ENCODE results near the gene KCTD12.
"Not testable (repeated sequence)": the region's sequence is repeated elsewhere in the genome, so short reads cannot be mapped to it uniquely, and the experiment has no call there.

Gene KCTD12

DNA sequence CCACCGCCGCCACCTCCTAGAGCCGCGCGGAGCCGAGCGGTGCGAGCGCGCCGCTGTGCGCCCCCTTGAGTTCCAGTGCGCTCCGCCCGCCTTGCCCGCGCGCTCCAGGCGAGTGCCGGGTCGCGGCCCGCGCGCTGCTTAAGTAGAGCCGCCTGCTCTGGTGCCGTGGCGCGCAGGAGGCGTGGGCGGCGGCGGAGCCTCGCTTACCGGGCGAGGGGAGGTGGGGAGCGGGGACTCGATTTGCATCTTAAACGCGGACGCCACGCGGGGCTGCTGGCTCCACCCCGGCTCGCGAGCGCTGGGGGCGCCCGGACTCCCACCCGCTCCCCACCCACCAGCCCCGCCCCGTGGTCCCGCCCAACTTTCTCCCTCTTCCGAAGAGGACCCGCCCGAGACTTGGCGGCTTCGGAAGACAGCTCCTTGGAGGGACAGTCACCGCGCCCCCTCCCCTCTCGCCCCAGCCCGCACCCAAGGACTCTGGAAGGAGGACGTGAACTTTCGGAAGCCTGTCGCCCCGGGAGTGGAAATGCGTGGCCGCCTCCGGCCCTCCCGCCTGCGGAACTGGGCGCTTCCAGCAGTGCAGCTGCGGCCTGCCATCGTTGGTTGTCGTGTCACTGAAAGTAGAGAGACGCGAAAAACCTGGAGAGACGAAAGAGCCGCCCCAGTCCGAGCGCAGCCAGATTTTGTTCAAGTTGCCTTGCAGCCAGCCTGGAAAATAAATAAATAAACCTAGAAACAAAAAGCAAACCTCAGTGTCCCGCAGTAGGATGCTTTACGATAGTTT is at the start of gene KCTD12:
Gene KCTD12, minus strand, starts transcription at position 114 of the 784 bp plus-strand sequence. CDS start 257 bp downstream, outside the sequence.
- peak; percentile 66 for DNase-seq

DNA sequence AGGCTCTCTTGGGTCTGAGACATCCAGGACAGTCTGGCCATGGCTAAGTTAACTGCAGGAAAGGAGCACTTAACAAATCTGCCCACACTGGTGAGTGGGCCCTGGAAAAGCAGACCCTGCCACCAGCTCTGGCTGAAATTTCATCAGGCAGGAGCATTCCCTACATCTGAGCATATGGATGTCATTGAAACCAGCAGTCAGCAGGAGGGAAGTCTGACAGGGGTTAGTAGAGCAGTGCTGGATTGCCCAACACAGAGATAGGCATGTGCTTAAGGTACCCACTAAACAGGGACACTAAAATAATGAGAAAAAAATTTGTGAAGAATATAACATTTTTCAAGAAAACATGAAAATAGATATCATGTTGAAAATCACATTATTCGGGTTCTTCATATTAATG is 48.5 kb upstream of the KCTD12 start:
- peak; percentile 38 for DNase-seq

DNA sequence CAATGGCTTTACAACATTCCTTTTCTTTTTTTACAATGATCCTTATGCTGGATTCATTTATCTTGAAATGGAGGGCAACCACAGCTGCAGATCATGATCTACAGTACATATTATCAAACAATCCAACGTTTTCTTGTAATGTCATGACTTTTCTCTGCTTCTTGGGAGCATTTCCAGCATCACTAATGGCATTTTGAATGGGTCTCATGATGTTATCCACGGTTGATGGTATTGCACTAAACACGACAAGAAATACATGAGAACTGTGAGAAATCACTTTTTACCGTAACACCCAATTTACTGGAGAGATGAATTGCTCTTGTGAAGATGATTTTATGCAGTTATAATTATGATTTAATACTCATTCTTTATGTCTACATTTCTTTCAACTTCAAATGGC is 45.9 kb upstream of the KCTD12 start:
- DNase-seq = no peak

DNA sequence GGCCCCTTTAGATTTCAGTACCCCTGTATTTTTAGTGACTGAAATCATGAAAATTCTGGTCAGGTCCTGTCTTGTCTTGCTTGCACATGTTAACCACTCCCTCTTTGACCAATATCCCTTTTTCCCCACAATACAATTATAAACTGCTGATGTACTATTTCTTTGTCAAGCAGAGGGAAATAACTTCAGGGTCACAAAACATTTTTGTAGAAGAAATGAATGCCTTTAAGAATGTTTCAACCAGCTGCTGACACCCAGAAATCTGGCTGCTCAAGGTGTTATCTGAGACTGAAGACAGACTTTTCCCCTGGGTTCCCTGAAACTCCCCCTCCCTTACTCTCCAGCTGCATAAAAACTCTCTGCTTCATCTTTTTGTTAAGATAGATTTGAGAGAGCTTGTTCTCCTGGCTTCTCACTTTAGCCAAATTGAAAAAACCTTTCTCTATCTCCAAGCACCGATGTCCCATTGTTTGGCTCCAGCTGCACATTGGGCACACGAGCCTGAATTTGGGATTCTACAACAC is 43.7 kb upstream of the KCTD12 start:
- DNase-seq = no peak

DNA sequence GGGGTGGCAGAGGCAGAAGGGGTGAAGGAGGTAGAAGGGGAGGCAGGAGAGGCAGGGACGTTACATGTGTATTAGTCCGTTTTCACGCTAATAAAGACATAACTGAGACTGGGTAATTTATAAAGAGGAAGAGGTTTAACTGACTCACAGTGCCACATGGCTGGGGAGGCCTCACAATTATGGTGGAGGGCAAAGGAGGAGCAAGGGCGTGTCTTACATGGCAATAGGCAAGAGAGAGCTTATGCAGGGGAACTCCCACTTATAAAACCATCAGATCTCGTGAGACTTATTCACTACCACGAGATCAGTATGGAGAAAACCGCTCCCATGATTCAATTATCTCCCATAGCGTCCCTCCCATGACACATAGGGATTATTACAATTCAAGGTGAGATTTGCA is 43.1 kb upstream of the KCTD12 start:
- no peak for DNase-seq

DNA sequence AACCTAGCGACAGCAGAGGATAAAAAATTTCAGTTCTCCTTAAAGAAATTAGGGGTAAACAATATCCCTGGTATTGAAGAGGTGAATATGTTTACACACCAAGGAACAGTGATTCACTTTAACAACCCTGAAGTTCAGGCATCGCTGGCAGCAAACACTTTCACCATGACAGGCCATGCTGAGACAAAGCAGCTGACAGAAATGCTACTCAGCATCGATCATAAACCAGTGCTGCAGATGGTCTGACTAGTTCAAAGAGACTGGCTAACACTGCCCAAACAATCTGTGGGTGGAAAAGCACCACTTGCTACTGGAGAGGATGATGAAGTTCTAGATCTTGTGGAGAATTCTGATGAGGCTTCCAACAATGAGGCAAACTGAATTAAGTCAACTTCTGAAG is 42.3 kb upstream of the KCTD12 start:
- no peak for DNase-seq

DNA sequence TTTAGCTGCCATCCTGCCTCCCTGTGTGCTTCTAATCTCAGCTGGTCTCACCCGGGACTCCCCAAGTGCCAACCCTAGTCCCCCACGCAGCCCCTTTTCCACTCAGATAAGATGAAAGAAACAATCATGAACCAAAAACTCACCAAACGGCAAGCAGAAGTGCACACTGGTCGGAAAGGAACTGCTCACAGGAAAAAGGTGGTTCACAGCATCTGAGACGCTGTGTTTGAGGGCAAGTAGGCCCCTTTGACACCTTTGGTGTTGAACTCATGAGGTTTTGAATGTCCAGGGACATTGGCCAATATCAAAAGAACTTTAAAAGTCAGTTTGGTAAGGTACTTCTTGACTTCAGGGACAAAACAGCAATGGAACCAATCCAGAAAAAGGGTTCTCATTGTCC is 41.8 kb upstream of the KCTD12 start:
- DNase-seq = no peak

DNA sequence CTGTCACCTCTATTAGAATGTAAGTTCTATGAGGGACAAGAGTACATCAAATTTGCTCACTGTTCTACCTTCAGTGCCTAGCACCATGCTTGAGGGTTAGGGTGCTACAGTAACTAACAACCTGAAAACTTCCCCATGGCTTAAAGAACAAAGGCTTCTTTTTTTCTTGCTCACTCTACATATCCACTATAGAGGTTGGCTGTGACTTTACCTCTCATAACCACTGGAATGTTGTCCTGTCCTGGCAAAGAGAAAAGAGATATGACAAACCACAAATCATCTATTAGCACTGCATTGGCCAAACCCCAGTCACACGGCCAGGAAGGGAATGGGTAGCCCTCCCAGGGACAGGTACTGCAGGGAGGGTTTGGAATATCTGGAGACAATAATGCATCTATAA is 38.9 kb upstream of the KCTD12 start:
- DNase-seq = no peak

DNA sequence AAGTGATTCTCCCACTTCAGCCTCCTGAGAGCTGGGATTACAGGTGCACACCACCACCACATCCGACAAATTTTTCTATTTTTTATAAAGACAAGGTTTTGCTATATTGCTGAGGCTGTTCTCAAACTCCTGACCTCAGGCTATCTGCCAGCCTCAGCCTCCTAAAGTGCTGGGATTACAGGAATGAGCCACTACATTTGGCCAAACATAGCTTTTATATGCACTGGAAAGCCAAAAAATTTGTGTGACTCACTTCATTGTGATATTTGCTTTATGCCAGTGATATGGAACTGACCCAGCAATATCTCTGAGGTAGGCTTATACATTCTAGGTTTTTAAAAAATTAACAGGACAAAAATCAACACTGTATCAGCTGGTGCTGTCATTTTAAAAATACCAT is 35.3 kb upstream of the KCTD12 start:
- DNase-seq = peak; percentile 24

DNA sequence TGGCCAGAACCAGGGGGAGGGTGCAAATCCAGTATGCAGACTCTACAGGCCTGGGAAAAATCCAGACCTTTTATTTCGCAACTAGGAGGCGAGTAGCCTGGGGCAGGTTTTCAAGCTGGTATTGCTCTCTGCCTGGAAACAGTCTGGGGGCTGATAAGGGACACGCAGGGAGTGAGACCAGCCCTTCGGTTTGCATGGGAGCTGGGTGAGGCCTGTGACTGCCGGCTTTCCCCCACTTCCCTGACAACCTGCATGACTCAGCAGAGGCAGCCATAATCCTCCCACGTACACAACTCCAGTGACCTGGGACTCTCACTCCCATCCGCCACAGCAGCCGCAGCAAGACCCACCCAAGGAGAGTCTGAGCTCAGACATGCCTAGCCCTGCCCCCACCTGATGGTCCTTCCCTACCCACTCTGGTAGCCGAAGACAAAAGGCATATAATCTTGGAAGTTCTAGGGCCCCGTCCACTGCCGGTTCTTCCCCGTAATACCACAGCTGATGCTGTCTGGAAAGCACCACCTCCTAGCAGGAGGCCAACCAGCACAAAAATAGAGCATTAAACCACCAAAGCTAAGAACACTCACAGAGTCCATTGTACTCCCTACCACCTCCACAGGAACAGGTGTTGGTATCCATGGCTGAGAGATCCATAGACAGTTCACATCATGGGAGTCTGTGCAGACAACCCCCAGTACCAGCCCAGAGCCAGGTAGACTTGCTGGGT is 31.7 kb upstream of the KCTD12 start:
- peak; percentile 37 for DNase-seq

DNA sequence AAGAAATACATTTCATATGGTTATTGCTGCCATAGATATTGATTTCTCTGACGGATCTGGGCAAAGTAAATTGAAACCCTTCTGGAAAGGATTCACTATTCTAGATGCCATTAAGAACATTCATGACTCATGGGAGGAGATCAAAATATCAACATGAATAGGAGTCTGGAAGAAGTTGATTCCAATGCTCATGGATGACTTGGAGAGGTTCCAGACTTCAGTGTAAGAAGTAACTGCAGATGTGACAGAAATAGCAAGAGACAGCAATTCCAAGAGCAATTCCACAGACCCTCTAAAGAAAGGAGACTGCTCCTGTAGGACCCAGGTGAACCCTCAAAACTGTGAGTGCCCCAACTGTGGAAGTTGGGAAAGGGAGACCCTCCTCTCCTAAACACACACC is 30.9 kb upstream of the KCTD12 start:
- peak; percentile 73 for DNase-seq

DNA sequence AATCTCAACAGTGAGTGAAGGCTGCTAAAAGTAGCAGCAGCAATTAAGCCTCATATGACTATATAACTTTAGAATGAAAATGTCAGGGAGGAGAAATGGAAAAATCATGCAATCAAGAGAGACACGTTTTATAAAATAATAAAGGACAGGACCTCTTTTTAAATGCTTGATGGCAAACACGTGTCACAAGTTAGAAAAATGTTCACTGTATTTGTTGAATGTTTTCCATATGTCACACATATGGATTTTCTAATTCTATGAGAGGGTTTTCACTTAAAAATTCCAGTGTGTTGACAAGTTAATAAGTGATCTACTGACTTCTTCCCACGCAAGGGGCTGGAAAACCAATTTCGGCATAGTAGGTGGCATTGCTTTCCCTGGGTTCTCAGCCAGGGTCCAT is 27.7 kb upstream of the KCTD12 start:
- peak; percentile 39 for DNase-seq

DNA sequence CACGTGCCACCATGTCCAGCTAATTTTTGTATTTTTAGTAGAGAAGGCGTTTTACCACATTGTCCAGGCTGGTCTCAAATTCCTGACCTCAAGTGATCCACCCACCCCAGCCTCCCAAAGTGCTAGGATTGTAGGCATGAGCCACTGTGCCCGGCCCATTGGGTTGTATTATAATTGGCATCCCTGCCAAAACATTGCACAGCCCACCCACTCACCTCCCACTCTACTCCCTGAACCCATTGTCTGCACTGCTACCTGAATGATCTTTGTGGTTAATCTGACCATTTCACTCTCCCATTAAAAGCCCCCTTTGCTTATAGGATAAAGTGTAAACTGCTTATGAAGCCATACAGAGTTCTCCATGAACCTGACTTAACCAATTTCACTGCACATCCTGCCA is 26.3 kb upstream of the KCTD12 start:
- no peak for DNase-seq

DNA sequence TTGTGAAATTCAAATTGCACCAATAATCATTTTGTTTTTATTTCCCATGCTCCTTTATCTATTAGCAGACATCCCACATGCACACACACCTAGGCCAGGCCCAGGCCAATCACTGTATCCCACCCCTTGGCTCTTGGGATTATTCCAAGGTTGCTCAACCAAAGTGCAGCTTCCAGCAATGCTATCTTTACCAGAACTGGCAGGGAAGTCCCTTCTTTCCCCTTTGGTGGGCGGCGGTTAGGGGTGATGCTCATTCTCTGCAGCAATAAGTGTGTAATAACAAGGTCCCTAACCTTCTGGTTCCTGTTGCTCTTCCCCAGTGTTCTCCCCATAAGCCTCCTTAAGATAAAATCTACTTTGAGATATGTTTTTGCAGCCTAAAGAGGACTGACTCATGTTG is 18.3 kb upstream of the KCTD12 start:
- DNase-seq = no peak

DNA sequence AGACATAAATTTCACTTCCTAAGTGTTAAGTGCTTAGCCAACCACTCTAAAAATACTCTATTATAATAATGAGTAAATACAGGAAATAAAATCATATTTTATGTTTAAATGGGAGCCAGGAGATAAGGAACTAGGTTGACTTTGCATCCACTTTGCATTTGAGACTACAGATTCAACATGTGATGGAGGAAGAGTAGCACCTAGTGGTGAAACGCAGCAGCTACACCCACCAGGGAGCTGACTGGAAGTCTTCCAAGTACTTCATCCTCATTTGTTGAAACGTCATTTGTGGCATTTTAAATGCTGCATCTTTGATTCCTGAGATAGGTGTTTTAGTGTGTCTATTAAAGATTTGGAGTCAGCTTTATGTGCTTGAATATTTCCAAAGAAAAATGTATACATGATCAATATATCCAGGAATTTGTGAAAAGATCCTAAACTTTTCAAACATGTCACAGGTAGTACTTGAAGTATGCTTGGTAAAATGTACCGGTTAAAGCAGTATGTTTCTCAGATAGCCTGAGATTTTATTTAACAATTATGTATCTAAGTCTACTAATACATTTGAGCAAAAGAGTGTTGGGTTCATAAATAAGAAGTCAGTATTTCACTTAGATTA is 17.4 kb upstream of the KCTD12 start:
- DNase-seq = peak; percentile 70

DNA sequence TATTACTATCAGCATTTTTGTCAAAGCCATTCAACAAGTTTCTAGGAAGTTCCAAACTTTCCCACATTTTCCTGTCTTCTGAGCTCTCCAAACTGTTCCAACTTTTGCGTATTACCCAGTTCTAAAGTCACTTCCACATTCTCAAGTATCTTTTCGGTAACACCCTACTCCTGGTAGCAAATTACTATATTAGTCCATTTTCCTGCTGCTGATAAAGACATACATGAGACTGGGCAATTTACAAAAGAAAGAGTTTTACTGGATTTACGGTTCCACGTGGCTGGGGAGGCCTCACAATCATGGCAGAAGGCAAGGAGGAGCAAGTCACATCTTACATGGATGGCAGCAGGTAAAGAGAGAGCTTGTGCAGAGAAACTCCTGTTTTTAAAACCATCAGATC is 12.9 kb upstream of the KCTD12 start:
- DNase-seq = not testable (repeated sequence)

DNA sequence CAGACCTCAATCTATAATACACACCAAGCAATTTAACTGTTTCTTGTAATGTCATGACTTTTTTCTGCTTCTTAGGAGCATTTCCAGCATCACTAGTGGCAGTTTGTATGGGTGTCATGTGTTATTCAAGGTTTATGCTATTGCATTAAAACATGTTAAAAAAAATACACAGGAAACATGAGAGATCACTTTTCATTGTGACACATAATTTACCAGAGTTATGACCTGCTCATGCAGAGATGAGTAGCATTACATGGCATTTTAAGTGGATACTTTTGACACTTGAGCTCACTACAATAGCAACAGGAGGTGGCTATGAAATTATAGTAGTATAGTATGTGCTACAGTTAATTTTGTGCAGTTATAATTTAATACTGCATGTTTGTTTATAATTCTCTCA is 11.0 kb upstream of the KCTD12 start:
- DNase-seq = not testable (repeated sequence)

DNA sequence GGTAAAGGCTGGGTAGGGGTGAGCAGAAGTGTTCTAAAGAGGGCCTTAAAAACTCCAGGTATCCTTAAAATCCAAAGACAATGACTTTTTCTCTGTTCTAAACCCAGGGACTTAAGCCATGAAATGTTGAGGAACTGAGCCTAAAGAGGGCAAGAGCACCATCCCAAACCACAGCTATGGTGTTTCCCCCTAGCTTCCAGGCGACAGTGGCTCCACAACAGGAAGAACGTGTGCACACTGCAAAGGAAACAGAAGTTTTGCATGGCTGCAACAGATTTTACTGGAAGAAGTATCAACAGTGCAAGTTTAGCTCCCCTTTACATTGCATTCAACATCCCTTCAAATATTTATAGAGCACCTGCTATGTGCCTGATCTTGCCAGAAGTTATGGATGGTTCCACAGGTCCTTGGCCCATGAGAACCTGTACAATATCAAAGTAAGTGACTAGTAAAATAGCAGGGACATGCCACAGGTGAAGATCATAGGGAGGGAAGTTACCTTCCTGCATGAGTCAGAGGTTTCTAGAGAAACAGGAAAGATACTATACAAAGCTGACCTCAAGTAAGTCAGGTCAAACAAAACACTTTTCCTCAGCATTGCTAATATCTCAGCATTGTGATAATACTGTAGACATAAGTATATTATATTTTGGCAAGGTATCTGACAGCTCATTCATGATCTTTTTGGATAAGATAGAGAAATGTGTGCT is 8.4 kb upstream of the KCTD12 start:
- no peak for DNase-seq

DNA sequence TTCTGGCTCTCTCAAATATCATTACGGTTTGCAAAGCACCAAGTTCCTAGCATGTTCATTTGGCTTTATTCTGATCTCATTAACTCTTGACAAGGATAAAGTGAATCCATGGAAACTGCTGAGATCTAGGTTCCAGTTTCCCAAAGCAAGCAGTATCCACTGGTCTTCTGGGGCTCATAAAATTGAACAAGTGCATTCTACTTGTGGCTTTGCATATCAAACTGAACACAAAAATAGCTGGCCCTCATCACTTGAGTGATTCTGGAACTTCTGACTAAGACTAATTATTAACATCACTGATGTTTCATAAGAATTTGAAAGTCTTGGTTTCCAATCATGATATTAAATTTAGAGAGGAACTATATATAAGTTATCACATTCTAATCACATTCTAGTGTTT is 6.3 kb upstream of the KCTD12 start:
- no peak for DNase-seq

DNA sequence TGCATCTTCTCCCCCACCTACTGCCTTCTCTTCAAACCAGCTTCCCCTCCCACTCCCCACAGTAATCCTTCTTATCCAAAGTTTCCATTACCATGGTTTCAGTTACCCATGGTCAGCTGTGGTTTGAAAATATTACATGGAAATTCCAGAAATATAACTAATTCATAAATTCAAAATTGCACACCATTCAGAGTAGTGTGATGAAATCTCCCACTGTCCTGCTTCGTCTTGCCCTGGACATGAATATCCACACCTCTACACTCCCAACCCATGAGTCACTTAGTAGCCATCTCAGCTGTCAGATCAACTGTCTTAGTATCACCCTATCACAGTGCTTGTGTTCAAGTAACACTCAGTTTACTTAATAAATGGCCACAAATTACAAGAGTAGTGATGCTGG is 3.8 kb upstream of the KCTD12 start:
- DNase-seq = peak; percentile 82

DNA sequence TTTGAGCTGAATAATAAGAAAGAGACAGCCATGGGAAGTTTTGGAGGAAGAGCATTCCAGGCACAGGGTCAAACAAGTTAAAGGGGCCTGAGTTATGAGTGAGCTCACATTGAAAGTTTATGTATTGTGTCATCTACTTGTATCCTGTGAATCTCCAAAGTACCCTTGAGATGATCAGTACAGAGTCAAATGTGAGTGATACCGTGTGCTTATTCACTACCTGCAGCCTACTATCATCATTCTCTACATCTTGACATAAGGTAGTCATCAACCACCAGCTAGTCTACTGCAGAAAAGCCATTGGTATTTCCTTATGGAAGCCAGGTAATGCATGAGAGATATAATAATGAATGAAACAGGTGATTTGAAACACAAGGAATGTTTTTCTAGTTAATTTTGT is 3.0 kb upstream of the KCTD12 start:
- DNase-seq = no peak

DNA sequence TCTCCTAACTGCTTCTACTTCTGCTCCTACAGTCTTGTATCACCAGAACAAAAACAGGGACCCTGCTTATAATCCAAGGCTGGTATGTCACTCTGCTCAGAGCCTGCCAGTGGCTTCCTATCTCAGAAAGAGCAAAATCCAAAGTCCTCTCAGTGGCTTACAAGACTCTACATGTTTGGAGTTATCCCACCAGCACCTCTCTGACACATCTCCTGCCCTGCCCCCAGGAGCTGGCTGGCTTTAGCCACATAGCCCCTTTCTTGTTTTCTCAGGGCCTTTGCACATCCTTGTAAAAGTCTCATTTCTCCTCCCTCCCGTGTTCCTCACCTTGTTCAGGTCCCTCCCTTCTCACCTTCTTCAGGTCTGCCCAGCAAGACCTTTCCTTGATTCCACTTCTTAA is 2.2 kb upstream of the KCTD12 start:
- no peak for DNase-seq

DNA sequence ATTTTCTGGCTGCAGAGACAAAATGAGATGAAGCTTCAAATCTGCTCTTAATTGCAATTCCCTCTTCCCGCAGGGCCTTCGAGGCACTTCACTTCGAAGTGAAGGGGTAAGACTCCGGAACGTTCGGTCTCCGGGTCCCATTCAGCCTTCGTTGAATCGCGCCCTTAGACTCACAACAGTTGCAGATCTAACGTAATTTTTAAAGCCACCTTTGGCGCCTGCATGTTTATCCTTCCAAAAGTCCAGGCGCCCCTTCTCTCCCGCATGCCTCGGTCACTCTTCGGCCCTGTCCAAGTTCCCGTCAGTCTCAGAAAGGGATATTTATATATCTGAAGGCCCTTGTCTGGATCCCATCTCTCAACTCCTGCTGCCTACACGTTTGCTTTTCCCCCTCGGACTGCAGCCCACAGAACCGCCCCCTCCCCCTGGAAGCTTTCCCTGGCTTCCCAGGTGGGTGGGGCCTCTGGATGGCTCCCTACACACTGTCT is 915 bp upstream of the KCTD12 start:
- no peak for DNase-seq
